ENCODE measurements around the gene NAPB.

Gene NAPB

GRCh38 chr20:23437126-23437899 lies 16.0 kb upstream of the NAPB start:
- no peak for DNase-seq (ENCODE audit: low spot score)

DNA sequence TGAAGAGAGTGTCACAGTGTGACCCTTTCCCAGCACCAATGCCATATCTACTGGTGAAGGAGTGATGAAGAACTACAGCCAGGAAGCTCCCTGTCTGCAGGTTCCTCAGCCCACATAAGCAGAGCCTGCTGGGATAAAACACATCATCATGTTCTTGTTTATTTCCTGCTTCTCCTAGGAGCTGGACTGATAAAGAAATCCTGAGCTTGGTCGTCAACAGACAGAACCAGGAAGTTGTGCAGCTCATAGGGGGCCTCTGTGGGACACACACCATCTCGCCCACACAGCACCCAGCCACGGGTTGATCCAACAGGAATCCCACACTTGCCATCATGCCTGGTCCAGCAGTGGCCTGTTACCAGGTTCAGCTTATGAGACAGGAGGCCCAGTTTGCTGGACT lies 15.4 kb upstream of the NAPB start:
- DNase-seq (ENCODE audit: low spot score), result peak; percentile 23

DNA sequence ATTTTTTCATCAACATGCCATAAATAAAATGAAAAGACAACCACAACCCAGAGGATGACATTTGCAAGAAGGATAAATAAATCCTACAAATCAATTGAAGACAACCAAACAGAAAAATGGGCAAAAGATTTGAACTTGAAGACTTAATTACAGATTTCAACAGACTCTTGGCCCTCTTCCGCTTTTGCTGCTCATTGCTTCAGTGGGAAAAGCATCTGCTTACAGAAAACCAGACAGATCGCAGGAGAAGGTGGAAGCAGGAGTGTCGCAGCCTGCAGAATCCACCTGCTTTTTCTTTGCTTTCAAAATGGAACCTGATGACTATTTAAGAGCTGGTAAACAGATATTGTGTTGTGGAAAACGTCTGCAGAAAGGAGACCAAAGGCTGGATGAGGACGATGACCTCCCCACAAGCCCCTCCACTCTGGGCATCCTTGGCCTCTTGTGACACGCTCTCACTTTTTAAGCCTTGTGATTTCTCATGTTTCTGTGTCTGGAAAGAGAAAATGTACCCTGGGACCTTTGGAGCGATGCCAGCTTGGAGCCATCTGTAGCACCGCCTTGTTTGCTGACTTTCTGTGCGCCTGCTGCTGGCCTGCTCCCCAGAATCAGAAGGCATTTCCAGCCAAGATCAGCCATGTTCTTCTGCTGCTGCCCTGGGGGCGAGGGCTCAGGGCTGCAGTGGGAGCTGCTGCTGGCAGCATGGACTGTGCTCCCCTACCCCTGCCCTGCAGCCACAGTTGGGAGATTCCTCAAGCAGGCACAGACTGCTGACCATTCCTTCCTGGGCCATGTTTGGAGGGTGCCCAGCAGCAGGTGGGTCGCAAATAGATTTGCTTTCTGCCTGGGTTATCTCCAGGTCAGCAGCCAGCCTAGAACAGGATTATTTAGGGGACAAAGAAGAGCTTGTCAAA lies 14.6 kb upstream of the NAPB start:
- peak; percentile 35 for DNase-seq (ENCODE audit: low spot score)

DNA sequence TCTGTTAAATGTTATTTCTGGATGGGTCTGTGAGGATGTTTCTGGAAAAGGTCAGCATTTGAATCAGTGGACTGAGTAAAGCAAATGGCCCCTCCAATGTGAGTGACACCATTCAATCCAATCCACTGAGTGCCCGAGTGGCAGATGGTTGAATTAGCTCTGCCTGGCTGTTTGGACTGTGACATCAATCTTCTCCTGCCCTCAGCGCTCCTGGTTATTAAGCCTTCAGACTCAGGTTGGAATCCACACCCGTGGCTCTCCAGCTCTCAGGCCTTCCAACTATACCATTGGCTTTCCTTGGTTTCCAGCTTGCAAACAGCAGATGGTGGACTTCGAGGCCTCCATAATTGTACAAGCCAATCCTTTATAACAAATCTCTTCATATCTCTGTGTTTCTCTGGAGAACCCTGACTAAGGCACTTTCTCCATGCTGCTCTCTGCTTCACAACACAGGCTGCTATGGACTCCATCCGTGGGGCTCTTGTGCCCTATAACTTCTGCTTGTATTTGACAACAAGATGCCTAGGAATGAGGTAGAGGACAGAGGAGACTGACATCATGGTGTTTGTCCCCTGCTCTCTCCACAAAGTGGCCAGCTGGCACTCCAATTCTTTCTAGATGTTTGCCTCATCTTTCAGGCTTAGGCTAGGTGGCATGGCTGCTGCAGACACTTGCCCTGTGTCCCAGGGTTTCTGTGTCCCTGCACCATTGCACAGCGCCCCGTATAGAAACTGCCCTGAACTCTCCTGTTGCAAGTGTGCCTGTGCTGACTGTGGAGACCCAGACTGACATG lies 13.4 kb upstream of the NAPB start:
- peak; percentile 18 for DNase-seq (ENCODE audit: low spot score)

DNA sequence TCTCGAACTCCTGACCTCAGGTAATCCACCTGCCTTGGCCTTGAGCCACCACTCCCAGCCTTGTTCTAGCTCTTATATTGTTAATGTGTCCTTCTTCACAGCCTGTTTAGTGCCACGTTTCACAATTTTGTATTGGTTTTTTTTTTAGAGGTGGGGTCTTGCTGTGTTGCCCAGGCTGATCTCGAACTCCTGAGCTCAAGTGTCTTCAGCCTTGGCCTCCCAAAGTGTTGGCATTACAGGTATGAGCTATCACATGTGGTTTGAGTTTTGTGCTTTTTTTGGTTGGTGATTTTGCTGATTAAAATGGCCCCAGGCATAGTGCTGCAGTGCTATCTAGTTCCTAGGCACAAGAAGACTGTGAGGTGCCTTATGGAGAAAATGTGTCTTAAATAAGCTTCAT lies 12.3 kb upstream of the NAPB start:
- no peak for DNase-seq (ENCODE audit: low spot score)

DNA sequence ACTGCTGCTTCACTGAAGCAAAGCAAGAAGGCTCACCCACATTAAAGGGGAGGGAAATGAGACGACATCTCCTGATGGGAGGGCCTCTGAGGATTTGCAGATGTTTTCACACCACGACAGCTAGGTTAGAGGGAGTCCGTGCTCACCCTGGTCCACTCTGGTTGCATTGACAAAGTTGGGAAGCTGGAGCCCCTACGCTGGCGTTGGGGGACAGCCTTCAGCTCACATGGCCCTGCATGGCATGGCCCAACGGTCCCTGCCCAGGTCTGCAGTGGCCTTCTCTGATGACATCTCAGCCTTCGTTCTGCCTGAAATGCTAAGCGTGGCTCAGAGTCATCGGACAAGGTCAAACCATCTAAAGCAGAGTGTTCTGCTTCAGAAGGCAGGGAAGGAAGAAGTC lies 3.8 kb upstream of the NAPB start:
- no peak for DNase-seq (ENCODE audit: low spot score)

DNA sequence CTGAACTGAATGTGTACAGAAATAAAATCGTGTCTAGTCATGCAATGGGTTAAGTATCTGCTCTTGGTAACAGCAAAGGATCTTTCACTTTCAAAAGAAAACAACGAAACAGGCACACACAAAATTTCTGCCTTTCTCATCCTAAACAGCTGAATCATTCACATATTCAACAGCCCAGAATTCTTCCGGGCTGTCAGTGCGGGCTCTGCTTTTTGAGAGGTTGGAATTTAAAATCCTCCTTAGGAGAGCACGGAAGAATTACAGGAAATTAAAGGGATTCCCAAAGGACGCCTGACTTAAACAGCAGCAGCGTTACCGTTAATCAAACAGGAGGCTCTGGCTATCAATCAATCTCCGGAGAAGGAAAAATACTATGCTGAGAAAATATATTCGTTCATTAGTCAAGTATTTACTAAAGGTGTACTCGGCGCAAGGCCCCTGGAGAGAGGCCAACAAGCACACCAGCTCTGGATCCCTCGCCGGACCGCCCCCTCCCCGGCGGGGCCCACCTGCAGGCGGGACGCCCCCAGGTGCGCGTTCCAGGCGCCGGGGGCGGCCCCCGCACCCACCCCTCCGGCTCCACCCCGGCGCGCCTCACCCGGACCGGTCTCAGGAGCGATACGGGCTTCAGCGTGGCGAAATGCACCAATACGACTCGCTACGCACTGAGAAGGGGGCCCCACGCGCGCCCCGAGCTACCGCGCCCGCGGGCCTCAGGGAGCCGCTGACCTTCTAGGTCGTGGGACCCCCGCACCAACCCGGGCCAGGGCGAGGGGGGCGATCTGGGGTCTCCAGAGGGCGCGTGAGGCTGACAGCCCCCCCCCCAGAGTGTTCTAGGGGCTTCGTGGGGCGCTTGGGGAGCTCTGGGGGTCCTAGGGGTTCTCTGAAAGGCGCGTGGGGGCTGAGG lies 1.0 kb downstream of the NAPB start:
- DNase-seq (ENCODE audit: low spot score), result peak; percentile 59

DNA sequence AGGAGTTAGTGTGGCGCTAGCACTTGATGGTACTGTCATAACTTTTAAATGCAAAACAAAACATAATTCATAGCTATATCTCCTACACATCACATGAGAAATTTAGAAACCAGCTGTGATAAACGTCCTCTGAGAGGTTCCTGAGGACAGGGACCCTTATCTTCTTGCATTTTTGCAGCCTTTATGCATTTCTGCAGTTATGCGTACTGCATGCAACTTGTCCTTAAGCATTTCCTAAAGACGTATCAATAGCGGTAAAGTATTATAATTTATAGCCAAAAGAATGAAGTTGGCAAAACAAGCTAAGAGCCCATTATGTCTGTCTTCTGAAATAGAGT lies 1.7 kb downstream of the NAPB start:
- DNase-seq (ENCODE audit: low spot score), result no peak

DNA sequence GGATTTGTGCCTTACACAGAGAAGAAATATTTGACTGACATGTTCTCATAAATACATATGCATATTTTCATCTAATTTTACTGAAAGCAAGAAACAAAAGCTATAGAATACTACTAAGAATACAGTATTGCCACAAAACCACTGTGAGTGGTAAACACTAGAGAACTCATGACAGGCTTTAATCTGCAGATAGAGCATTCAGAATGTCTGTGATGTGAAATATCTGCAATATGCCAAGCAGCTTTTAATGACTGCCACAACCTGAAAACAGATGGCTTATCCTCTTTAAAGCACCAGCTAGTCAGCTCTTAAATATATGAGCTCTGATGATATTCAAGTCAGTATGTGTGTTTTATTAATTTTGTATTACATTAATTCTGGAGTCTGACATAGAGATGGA lies 3.4 kb downstream of the NAPB start:
- DNase-seq (ENCODE audit: low spot score), result no peak

DNA sequence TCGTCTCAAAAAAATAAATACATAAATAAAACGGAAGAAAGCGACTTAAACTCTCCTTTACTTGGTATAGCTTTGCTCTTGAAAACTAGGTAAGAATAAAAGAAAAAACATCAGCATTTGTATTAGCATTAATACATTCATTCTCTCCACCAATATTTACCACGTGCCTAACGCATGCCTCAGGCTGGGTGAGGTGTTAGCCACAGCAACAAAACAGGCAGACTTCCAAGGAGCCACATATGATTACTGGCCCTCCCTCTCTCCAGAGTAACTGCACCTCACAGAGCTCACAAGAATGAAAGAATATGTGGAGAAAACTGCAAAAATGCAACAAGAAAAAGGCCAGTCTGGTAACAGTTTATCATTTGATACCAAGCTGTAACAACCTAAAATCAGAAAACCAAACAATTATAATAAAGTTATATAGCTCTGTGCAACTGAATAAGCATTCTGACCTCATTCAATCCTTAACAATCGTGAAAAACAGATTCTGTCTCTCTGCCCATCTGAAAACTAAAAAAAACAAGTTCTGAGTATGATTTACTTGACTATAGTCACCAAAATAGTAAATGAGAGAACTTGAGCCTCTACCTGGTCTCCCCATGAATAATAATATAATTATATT lies 5.2 kb downstream of the NAPB start:
- DNase-seq (ENCODE audit: low spot score), result no peak

GRCh38 chr20:23415555-23415954 lies 5.7 kb downstream of the NAPB start:
- no peak for DNase-seq (ENCODE audit: low spot score)

DNA sequence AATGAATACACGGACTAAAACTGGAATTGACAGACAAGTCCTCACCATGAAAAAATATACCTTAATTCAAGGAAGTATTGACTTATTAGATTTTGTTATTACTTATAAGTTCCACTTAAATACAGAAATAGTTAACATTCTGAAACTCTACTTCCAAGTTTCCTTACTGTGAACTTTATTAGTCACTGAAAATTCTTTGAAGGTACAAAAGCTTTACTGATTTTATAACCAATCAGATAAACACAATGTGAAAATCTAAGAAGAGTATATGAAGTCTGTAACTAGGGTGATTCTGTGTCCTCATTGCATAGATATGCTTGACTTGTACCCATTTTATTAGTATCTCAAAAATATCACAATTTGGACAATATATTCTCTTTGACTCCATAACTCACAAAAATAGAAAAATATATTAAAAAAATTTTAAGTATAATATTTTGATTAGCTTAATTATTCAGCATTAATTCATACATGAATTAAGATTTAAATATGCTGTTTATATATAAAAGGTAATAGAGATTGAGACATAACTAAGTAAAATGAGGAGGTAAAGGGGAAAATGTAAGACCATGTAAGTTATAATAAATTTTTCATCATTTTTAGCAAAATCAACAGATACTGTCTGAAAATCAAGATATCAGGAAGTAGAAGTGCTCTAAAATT lies 6.6 kb downstream of the NAPB start:
- DNase-seq (ENCODE audit: low spot score), result no peak

DNA sequence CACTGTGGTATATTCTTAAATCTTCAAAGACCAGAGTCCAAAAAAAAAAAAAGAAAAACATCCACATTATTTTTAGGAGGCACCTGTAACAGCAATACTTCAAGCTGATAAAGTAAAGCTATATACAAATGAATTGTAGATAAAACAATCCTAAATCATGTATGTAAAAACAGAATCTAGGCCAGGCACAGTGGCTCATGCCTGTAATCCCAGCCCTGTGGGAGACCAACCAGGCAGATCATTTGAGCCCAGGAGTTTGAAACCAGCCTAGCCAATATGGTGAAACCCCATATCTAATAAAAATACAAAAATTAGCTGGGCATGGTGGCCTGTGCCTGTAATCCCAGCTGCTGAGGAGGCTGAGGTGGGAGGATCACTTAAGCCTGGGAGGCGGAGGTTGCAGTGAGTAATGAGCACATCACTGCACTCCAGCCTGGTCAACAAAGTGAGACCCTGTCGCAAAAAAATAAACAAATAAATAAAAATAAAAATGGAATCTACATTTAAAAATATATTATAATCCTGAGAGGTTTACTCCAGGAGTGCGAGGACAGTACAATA lies 7.3 kb downstream of the NAPB start:
- no peak for DNase-seq (ENCODE audit: low spot score)

DNA sequence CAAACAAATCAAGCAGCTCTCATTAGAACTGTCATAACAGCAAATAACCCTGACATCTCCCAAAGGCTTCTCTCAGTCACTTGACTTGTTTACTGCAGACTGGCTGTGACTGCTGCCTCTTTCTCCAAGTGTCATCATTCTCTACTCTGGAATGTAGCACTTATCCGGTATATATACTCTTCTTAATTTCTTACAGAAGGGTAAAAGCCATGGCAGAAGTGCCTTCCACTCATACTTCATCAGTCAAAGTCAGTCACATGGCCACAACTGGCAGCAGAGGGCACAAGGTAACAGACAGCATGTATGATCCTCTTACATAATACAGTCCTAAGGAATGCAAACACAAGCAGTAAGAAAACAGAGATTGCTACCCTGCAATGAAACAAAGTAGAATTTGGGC lies 9.3 kb downstream of the NAPB start:
- no peak for DNase-seq (ENCODE audit: low spot score)

- no peak for DNase-seq (ENCODE audit: low spot score)
Observed at GRCh38 chr20:23410916-23411695, 10.2 kb downstream of the NAPB start.

- DNase-seq (ENCODE audit: low spot score), result no peak
Observed at GRCh38 chr20:23409800-23410199, 11.5 kb downstream of the NAPB start.

DNA sequence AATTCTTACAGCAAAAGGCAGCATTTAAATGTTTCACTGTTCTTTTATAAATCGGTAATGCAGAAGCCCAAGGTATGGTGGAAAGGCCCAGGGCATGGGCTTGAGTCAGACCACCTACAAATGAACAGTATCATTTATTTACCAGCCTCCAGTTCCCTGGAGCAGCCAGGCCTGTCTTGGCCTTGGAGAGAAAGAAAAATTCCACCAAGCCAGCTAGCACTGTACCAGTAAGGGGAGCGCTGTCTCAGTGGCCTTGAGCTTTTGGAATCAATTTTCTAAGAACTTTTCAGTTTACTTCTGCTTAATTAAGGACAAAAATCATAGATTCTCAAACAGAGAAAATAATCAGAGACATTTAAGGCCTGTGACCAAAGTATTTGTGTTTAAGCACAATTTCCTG lies 12.3 kb downstream of the NAPB start:
- DNase-seq (ENCODE audit: low spot score), result no peak

- DNase-seq (ENCODE audit: low spot score), result no peak
Observed at GRCh38 chr20:23407781-23408464, 13.4 kb downstream of the NAPB start.

DNA sequence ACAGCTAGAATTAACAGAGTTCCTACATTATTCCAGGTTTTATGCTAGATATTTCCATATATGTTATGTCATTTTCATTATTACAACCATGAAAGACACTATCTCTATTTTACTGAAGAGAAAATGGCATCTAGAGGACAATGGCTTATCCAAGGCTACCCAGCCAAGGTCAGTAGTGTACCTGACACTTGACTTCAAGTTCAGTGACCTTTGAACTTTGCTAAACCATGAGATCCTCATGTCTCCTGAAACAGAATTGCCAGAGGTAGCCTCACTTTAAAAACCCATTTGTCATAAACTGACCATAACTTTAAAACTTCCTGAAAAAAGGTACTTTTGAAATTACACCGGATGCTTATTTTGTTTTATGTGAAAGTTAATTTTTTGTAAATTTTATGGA lies 14.4 kb downstream of the NAPB start:
- DNase-seq (ENCODE audit: low spot score), result no peak
